A673 (cell line): ENCODE results near the gene RPTOR. TPM values are rescaled to one million over a fixed set of nuclear protein-coding genes. Genes with fewer than 3 reads are reported as not detected.

Experiments
- BruUV-seq: library from RNA; stranded (reverse); fragments of 400-500 nt; replicated peaks from 2 replicates; lab custom pipeline; 2021; lab: Mats Ljungman, UMichigan
- CTCF ChIA-PET: fragments of 300-600 bp; sonication (Branson Sonifier 250); formaldehyde crosslinking; loops from one replicate; lab custom pipeline; 2022; ENCODE audit warnings: antibody characterized with exemption; lab: Charles Lee
- POLR2A ChIA-PET: fragments of 300-600 bp; sonication (Branson Sonifier 250); formaldehyde crosslinking; loops from one replicate; lab custom pipeline; 2022; ENCODE audit warnings: antibody characterized with exemption; ENCODE audit not compliant: low non-redundant PET; lab: Charles Lee
- DNase-seq: peaks from one replicate; pipeline ENCODE4 v3.0.0-alpha.2; 2015; ENCODE audit warnings: low spot score
- H3K27ac ChIP-seq: fragments of 200-600 bp; sonication (generic); 2 replicates; pipeline ENCODE4 v1.5.1; 2016; ENCODE audit warnings: mixed run types, low read depth, mild to moderate bottlenecking, mixed read lengths, antibody characterized with exemption, low read length; ENCODE audit not compliant: poor library complexity, severe bottlenecking
- H3K27me3 ChIP-seq: fragments of 200-600 bp; sonication (generic); replicated peaks from 2 replicates; pipeline ENCODE4 v1.6.1; 2017; ENCODE audit warnings: mixed run types, low read depth, mild to moderate bottlenecking, mixed read lengths, antibody characterized with exemption, low read length; ENCODE audit not compliant: insufficient read depth, poor library complexity
- H3K36me3 ChIP-seq: fragments of 200-600 bp; sonication (generic); 2 replicates; pipeline ENCODE4 v1.6.1; 2016; ENCODE audit warnings: mixed run types, mild to moderate bottlenecking, mixed read lengths, antibody characterized with exemption, low read length; ENCODE audit not compliant: insufficient read depth, poor library complexity, severe bottlenecking
- H3K4me1 ChIP-seq: fragments of 200-600 bp; sonication (generic); 2 replicates; pipeline ENCODE4 v1.6.1; 2017; ENCODE audit warnings: mixed run types, mild to moderate bottlenecking, mixed read lengths, antibody characterized with exemption, low read length; ENCODE audit not compliant: insufficient read depth, poor library complexity, severe bottlenecking
- H3K4me3 ChIP-seq: fragments of 200-600 bp; sonication (generic); 2 replicates; pipeline ENCODE4 v1.5.1; 2016; ENCODE audit warnings: low read depth, mixed run types, mild to moderate bottlenecking, mixed read lengths, low read length; ENCODE audit not compliant: poor library complexity, severe bottlenecking
- H3K9me3 ChIP-seq: fragments of 200-600 bp; sonication (generic); 2 replicates; pipeline ENCODE4 v1.6.1; 2016; ENCODE audit warnings: mixed run types, low read depth, mild to moderate bottlenecking, mixed read lengths, antibody characterized with exemption, low read length; ENCODE audit not compliant: poor library complexity, severe bottlenecking
- EZH2 ChIP-seq: fragments of 200-600 bp; sonication (generic); IDR thresholded peaks from 2 replicates; pipeline ENCODE4 v1.6.1; 2017; ENCODE audit warnings: borderline replicate concordance, low read depth, mild to moderate bottlenecking, mixed read lengths, antibody characterized with exemption, low read length; ENCODE audit not compliant: poor library complexity, severe bottlenecking
- intact Hi-C: fragments of 100-400 bp; cut with micrococcal nuclease; formaldehyde crosslinking; loops from one replicate; pipeline ENCODE4 v1.10.0; 2022; ENCODE audit not compliant: unreplicated experiment
- total RNA-seq: library from RNA; stranded (reverse); gene quantifications from 2 replicates; pipeline ENCODE4 v1.2.3, GENCODE V29; 2021
- TF ChIP-seq, protein P1 (sequence below): fragments of 300-800, 200-600 bp; sonication (generic); conservative IDR thresholded peaks from 2 replicates; pipeline ENCODE4 v1.5.1; 2017; ENCODE audit warnings: low read depth, mild to moderate bottlenecking, antibody characterized with exemption, low read length, moderate library complexity, mixed read lengths

RPTOR gene
- total RNA-seq, 1 experiment from 2014 or later, result 55.2 TPM

DNA sequence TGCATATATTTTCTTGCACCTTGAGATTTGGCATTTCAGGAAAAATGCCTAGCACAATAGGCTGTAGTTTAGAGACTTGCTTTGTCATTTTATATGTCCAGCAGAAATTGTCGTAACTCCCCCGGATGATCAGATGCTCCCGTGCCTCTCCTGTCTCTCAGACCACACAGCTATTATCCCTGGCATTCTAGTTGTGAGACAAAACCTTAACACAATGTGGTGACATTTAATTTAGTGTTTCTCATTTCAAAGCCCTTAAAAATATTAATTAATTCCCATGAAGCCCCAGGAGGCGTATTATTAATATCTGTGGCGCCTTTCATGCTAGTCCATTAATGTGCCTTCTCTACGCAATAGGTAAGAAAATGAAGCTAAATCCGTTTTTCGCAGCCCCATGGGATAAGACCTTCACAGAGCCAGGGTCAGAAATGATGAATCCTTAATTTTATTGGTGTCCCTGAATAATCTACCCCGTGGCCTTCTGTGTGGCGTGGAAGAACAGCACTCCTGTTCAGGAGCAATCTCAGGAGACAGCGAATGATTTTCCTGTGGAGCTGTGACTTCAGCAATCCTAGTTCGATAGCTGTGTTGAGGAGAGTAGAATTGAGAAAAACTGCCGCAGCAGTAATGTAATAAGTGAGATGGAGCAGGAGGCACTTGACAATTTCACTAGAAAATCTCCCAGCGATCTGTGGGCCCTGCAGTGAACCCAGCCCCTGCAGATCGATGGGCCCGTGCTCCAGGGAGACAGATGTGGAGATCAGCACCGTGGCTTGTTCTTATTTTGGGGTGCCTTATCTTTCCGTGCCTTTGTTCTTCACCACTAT is 157.9 kb downstream of the RPTOR start:
- POLR2A ChIA-PET, result no interaction called here
- Histone ChIP-seq H3K27ac (no peak overlapping the region), H3K36me3 (no peaks in the 10 kb centered on the region), H3K4me3 (no peak overlapping the region), H3K27me3 (no peaks in the 10 kb centered on the region), H3K4me1 (peaks cover 6% of the 10 kb centered on the region), H3K9me3 (no peaks in the 10 kb centered on the region)
- no TSS peak for BruUV-seq
- CTCF ChIA-PET, result no interaction called here
- no peak for DNase-seq
- intact Hi-C loops, result no loop called here
- TF ChIP-seq, protein P1, sequence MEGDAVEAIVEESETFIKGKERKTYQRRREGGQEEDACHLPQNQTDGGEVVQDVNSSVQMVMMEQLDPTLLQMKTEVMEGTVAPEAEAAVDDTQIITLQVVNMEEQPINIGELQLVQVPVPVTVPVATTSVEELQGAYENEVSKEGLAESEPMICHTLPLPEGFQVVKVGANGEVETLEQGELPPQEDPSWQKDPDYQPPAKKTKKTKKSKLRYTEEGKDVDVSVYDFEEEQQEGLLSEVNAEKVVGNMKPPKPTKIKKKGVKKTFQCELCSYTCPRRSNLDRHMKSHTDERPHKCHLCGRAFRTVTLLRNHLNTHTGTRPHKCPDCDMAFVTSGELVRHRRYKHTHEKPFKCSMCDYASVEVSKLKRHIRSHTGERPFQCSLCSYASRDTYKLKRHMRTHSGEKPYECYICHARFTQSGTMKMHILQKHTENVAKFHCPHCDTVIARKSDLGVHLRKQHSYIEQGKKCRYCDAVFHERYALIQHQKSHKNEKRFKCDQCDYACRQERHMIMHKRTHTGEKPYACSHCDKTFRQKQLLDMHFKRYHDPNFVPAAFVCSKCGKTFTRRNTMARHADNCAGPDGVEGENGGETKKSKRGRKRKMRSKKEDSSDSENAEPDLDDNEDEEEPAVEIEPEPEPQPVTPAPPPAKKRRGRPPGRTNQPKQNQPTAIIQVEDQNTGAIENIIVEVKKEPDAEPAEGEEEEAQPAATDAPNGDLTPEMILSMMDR, result no peak
- no peak for TF ChIP-seq EZH2

DNA sequence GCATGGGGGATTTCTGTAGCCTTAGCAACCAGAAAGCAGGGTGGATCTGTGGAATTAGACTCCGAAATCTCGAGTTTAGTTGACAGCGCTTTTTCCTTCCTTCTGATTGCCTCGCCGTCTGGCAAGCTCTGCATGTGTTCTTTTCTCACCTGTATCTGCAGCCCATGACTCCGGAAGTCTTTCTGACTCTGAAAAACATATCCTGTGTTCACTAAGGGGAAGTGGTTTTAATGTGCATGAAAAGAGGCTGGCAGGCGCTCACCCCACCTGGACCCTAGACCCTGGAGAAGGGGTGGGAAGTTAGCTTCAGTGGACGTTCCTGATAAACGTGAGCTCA is 158.5 kb downstream of the RPTOR start:
- Histone ChIP-seq H3K4me1 (peaks cover 6% of the 10 kb centered on the region), H3K4me3 (no peak overlapping the region), H3K27ac (no peak overlapping the region), H3K36me3 (no peaks in the 10 kb centered on the region), H3K9me3 (no peaks in the 10 kb centered on the region), H3K27me3 (no peaks in the 10 kb centered on the region)
- ChIA-PET POLR2A (interaction anchor here (0.5 kb wide), 1 partner anchor 13 kb away, joined by 4 read pairs; no protein-coding TSS in a partner anchor), CTCF (no interaction called here)
- intact Hi-C loops, result no loop called here
- DNase-seq, result no peak
- BruUV-seq, result no TSS peak
- TF ChIP-seq EZH2, result no peak
- TF ChIP-seq, protein P1, result no peak

DNA sequence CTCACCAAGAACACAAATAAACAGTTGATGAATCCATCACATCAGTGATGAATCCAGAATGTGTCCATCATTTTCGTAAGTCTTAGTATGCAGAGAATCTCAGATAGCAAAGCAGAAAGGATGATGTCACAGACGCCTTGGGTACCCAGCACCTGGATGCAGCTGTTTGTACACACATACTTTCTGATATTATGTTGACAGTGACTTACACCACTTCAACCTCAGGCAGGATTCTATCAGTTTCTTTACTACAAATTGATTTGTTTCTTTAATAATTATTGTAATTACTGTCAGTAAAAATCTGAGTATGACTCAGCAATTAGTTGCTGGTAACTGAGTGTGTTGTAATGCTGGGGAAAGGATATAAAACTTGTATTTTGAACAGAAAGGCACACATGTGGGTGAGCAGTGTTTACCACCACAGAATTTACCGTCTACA is 159.8 kb downstream of the RPTOR start:
- CTCF ChIA-PET, result no interaction called here
- H3K36me3 ChIP-seq, result no peaks in the 10 kb centered on the region
- BruUV-seq, result no TSS peak
- peaks cover 6% of the 10 kb centered on the region for H3K4me1 ChIP-seq
- intact Hi-C loops, result no loop called here
- peak overlapping the region; percentile 57 for H3K27ac ChIP-seq
- no peak for DNase-seq
- no peaks in the 10 kb centered on the region for H3K27me3 ChIP-seq
- TF ChIP-seq, protein P1, result no peak
- TF ChIP-seq EZH2, result no peak
- no peak overlapping the region for H3K4me3 ChIP-seq
- H3K9me3 ChIP-seq, result no peaks in the 10 kb centered on the region
- POLR2A ChIA-PET, result no interaction called here
